HS-27A (cell line): Measurements from ENCODE around the gene LBX2.

Experiments used
- DNase-seq: peaks from one replicate; pipeline ENCODE4 v3.0.0-alpha.2; 2012; ENCODE audit warnings: low read depth, missing footprints

Gene LBX2

DNA sequence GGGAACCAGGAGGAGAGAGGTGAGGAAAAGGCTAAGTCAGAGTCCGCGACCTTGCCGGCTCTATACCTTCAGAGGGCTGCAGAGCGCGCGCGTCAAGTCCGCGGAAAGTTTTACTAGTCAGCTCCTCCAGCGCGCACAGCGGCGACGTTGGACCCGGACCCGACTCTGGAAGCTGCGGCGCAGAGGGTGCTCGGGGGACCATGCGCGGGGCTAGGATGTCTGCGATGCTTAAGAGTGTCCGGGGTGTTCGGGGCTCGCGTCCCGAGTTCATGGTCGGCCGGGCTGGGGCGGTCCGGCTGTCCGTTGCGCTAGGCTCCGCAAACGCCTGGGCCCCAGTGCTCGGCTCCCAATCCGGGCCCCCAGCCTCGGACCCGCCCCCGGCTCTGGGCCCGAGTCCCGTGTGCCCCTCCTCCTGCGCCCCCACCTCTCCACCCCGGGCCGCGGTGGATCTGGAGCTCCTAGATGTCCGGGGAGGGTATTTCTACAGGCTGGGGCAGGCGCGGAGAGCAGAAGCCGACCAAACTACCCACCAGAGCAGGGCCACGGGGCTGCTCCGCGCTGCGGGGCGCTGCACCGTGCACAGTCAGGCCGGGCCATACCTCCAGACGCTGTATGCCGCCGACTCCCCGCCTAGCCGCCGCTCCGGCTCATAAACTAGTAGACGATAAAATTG is at the start of gene LBX2:
LBX2 (minus strand) TSS at position 337 of the 673 bp plus-strand sequence; CDS start at position 271, 66 bp downstream.
- DNase-seq: no peak

DNA sequence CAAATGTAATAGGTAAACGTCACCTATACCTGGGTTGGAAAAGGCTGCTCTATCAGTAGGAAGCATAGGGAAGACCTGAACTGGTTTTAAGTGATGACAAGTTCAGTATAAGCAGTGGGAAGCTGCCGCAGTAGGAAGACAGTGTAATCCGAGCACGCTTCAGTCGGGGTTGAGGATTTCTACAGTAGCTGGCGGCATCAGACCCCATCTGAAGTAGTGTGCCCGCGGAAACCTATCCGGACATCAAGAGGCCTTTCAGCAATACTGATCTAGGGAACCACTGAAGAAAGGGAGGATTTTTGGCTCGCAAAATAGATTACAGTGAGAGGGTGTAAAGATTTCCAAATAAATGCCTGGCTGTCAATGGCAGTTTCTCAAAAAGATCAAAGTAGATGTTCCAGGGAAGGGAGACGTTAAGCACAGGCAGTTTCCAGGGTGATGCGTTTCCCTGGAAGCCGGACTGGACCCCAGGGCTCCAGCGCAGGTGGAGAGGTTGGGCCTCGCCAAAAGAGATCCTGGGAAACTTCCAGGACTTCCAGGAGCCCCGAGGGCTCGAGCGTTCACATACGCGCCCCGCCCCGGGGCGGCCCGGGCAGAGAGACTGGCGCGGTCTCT is 49.0 kb upstream of the LBX2 start:
- no peak for DNase-seq

GRCh38 chr2:74546004-74546403 is 46.6 kb upstream of the LBX2 start:
- no peak for DNase-seq

DNA sequence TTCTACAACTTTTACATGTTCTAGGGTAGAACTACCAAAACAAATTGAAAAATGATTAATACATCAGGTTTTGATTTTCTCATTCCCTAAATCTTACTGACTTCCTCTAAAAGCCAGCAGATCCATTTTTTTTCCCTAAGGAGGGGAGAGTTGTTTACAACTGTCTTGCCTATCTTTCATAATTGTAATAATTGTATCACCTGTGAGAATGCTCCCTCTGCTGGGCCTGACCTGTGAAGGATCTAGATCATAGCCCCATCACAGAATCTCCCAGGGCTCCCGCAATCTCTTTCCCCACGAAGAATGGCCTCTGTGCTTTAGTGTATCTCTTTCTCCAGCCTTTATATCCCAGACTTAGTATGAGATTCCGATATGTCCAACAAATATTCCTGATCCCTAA is 45.2 kb upstream of the LBX2 start:
- no peak for DNase-seq

DNA sequence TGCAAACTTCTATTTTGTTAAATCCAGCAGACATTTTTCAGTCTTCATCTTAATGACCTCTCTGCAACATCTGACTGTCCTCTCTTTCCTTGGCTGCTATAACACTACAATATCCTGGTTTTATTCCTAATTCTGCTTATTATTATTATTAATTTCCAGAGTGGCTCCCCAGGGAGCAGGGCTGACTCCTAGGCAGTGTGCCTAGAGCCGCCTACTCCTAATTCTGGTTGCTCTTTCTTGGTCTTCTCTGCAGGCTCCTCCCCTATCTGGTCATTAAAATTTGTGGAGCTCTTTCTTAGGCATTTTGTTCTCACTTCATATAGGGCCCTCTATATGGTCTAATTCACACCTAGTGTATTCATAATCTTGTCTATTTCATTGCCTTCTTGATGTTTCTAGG is 43.6 kb upstream of the LBX2 start:
- no peak for DNase-seq

- no peak for DNase-seq
These were observed 40.9 kb upstream of the LBX2 start for GRCh38 chr2:74540291-74540690.

DNA sequence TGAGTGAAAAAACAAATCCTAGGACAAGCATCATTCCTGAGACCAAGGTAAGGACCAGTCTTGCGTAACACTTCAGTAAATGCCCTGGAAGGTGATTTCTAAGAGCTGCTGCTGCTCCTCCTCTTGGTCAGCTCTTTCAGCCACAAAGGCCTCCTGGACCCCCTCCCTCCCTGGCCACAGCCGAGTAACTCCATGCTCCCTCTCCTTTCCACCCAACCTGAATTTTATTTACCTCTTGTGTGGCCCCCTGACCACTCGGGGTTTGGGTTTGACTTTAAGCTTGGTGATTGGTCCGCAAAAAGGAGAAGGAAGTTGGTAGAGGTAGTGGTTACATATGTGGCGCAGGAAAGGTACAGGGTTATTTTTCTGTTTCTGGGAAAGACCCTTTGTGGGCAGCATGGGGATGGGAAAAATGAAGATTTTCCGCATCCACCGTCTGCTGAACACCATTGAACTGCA is 39.5 kb upstream of the LBX2 start:
- DNase-seq: no peak

DNA sequence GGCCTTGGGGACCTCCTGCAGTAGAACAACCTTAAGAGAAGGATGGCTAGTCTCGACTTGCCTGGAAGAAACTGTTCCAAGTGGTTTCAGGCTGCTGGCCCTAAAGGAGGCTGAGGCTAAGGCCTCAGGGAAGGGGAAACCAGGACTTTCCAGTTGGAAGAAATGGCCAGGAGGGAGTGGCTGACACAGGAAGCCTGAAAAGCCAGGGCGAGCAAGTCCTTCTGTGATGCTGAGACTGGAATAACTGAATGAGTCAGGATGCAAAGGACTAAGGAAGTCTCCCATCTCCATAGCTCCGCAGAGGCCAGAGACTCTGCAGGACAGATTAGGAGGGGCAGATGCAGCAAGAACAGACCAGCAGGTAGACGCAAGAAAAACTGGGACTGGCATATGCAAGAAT is 37.7 kb upstream of the LBX2 start:
- DNase-seq: no peak

GRCh38 chr2:74536166-74536950 is 37.0 kb upstream of the LBX2 start:
- no peak for DNase-seq

DNA sequence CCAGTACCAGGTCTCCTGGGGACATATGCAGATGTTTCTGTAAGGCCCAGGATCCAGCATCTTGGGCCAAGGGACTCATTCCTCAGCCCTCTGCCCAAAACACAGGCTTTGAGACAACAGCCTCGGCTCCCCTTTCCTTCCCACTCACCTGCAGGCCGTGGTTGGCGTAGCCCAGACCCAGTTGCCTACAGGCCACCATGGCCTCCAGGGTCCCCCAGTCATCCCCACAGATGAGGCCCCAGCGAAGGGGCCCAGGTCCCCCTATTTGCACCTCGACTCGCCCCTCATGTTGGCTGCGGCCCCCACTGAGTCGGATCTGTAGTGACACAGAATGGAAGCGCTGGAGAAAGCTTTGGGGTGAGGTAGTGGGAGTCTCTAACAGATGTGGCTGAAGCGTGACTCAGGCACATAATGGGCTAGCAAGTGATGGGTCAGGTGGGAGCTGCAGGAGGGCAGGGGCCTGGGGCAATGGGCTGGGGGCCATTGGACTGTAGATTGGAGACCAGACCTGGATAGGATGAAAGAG is 36.1 kb upstream of the LBX2 start:
- no peak for DNase-seq

- DNase-seq: no peak
These were observed 35.0 kb upstream of the LBX2 start for GRCh38 chr2:74534411-74534810.

- DNase-seq: no peak
These were observed 34.1 kb upstream of the LBX2 start for GRCh38 chr2:74533464-74533863.

GRCh38 chr2:74532222-74532621 is 32.8 kb upstream of the LBX2 start:
- DNase-seq: no peak

DNA sequence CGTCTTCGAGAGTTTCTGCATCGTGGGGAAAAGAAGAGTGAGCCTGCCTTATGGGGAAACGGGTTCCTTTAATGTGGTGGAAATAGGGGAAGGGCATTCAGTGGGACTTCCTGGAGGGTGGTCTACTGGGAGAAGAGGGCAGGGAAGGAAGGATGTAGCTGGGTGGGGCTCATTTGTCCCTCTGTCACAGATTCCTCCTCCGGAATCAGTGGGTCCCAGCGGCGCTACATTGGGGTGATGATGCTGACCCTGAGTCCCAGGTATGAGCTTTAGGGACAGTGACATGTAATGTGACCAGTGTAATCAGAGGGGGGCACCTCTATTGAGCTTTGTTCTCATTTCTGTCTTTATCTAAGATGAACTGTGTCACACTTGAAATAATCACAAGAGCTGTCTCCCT is 32.3 kb upstream of the LBX2 start:
- DNase-seq: no peak

DNA sequence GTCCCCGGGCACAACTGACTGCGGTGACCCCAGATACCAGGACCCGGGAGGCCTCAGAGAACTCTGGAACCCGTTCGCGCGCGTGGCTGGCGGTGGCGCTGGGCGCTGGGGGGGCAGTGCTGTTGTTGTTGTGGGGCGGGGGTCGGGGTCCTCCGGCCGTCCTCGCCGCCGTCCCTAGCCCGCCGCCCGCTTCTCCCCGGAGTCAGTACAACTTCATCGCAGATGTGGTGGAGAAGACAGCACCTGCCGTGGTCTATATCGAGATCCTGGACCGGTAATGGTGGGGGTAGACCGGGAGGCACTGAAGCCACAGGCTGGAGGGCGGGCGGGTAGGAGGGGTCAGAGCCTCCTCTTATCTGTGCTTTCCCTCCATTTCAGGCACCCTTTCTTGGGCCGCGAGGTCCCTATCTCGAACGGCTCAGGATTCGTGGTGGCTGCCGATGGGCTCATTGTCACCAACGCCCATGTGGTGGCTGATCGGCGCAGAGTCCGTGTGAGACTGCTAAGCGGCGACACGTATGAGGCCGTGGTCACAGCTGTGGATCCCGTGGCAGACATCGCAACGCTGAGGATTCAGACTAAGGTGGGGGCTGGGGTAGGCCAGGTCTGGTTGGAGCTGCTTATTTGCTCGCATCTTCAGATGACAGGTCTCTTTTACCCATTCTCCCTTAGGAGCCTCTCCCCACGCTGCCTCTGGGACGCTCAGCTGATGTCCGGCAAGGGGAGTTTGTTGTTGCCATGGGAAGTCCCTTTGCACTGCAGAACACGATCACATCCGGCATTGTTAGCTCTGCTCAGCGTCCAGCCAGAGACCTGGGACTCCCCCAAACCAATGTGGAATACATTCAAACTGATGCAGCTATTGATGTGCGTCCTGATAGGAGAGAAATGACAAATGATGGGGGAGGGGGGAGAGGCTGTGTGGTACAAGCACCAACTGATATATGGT is 31.1 kb upstream of the LBX2 start:
- DNase-seq: no peak

- DNase-seq: peak; percentile 98
These were observed 30.2 kb upstream of the LBX2 start, which contains the start of the genes AUP1 and HTRA2 for GRCh38 chr2:74529357-74530238. TSS of gene AUP1 (minus strand) at chr2:74529706. CDS start at chr2:74529629, 77 bp downstream. TSS of gene HTRA2 (plus strand) at chr2:74529933. CDS start at chr2:74530007, 74 bp downstream.

DNA sequence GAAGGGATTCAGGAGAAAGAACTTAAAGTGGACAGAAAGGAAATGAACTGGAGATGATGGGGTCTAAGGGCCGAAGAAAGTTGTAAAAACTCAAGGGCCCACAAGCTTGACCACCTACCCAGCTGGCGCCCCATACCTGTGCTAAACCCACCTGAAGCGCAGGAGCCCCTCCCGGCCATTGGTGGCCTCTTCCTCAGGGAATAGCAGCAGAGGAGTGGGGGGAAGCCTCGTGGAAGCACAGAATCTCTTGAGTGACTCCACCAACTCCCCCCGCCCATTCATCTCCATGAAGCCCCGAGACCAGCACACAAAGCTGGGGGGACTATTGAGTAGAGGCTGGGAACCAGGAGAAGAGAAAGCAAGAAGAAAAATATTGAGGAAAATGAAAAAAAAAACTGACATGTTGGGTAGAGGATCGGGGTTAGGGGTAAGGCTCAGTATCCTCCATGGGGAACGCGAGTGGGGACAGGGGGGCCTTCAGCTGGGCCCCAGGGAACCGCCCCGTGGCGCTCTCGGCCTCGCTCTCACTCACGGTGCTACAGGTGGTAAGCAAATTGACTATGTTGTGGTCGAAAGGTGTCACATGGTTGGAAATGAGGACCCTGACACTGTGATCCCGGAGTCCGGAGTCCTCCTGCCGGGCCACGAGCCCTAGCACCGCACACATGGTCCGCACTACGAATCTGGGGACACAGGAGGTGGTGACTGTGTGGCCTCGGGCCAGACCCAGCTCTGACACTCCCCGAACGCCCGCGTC is 29.4 kb upstream of the LBX2 start:
- DNase-seq: no peak

GRCh38 chr2:74527741-74528140 is 28.3 kb upstream of the LBX2 start:
- no peak for DNase-seq

GRCh38 chr2:74526649-74527230 is 27.3 kb upstream of the LBX2 start:
- DNase-seq: no peak
